KG1 (cell line): ENCODE results near the gene SULT1A1.
"Not testable (repeated sequence)": the region's sequence is repeated elsewhere in the genome, so short reads cannot be mapped to it uniquely, and the experiment has no call there.

Source experiments
- DNase-seq: peaks from one replicate; lab custom pipeline; 2025; lab: John Stamatoyannopoulos, UW

Gene SULT1A1

GRCh38 chr16:28608867-28609596, 812 bp downstream of the SULT1A1 start:
- not testable (repeated sequence) for DNase-seq

GRCh38 chr16:28608496-28608808, 1.4 kb downstream of the SULT1A1 start:
- not testable (repeated sequence) for DNase-seq

GRCh38 chr16:28607681-28608495, 2.0 kb downstream of the SULT1A1 start:
- not testable (repeated sequence) for DNase-seq

GRCh38 chr16:28607116-28607623, 2.7 kb downstream of the SULT1A1 start:
- DNase-seq = no peak

GRCh38 chr16:28606291-28607115, 3.3 kb downstream of the SULT1A1 start:
- DNase-seq = no peak

GRCh38 chr16:28604186-28604565, 5.7 kb downstream of the SULT1A1 start:
- no peak for DNase-seq

GRCh38 chr16:28603381-28604185, 6.3 kb downstream of the SULT1A1 start:
- DNase-seq = no peak

GRCh38 chr16:28602529-28602928, 7.3 kb downstream of the SULT1A1 start:
- no peak for DNase-seq

- not testable (repeated sequence) for DNase-seq
Observed at GRCh38 chr16:28602062-28602461, 7.8 kb downstream of the SULT1A1 start.

- DNase-seq = not testable (repeated sequence)
Observed at GRCh38 chr16:28601589-28601988, 8.3 kb downstream of the SULT1A1 start.

- not testable (repeated sequence) for DNase-seq
Observed at GRCh38 chr16:28600965-28601364, 8.9 kb downstream of the SULT1A1 start.

- not testable (repeated sequence) for DNase-seq
Observed at GRCh38 chr16:28599377-28600285, 10.2 kb downstream of the SULT1A1 start.

- DNase-seq = no peak
Observed at GRCh38 chr16:28597692-28598261, 12.1 kb downstream of the SULT1A1 start.

GRCh38 chr16:28596840-28597691, 12.8 kb downstream of the SULT1A1 start, which contains the start of gene SULT1A2:
SULT1A2 (minus strand) TSS chr16:28597050; CDS start chr16:28595930, 1,120 bp downstream.
- DNase-seq = no peak

GRCh38 chr16:28596115-28596630, 13.7 kb downstream of the SULT1A1 start:
- DNase-seq = no peak

GRCh38 chr16:28595451-28595850, 14.4 kb downstream of the SULT1A1 start:
- not testable (repeated sequence) for DNase-seq

GRCh38 chr16:28592979-28593553, 16.8 kb downstream of the SULT1A1 start:
- DNase-seq = no peak

GRCh38 chr16:28592511-28592910, 17.3 kb downstream of the SULT1A1 start:
- no peak for DNase-seq
